GM18519 (cell line): ENCODE results near the gene SYT3.
"Not testable (repeated sequence)": the region's sequence is repeated elsewhere in the genome, so short reads cannot be mapped to it uniquely, and the experiment has no call there.

Experiments used
- ATAC-seq: cut with Tn5 transposase; IDR thresholded peaks from one replicate; pipeline ENCODE4 v1.9.1; 2021; ENCODE audit warnings: mild to moderate bottlenecking, moderate library complexity; ENCODE audit not compliant: unreplicated experiment, low FRiP score

SYT3 gene

DNA sequence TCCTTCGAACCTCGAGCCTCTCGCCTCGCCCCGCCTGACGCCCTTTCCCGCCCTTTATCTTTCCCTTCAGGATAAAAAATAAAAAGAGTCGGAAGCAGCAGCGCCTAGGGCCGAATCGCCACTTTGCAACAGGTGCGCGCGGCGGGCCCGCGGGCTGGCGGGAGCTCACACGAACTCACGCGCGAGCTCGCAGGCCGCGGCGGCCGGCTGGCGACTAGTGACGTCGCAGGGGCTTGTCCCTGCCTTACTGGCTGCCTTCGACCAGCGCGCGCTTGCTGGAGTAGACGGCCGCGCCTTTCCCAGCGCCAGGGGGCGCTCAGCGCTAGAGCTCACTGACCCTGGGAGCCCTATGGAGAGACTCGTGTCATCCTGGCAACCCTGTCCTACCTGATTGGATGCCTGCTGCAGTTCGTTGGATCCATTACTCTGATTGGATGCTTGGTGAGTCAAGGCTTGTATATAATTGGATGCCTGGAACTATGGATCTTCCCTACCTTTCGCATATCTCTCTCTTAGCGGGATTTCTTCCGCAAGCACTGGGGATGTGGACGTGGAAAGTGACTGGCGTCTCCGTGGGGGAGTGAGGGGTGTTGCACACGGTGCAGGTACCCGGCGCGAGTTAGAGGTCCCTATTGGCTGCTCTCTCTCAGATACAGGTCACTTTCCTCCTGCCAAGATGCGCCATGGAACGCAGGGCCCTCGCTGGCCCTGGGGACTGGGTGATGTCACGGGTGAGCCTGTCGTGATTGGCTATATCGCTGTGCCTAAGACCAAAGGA is 33.4 kb downstream of the SYT3 start:
- ATAC-seq: not testable (repeated sequence)

DNA sequence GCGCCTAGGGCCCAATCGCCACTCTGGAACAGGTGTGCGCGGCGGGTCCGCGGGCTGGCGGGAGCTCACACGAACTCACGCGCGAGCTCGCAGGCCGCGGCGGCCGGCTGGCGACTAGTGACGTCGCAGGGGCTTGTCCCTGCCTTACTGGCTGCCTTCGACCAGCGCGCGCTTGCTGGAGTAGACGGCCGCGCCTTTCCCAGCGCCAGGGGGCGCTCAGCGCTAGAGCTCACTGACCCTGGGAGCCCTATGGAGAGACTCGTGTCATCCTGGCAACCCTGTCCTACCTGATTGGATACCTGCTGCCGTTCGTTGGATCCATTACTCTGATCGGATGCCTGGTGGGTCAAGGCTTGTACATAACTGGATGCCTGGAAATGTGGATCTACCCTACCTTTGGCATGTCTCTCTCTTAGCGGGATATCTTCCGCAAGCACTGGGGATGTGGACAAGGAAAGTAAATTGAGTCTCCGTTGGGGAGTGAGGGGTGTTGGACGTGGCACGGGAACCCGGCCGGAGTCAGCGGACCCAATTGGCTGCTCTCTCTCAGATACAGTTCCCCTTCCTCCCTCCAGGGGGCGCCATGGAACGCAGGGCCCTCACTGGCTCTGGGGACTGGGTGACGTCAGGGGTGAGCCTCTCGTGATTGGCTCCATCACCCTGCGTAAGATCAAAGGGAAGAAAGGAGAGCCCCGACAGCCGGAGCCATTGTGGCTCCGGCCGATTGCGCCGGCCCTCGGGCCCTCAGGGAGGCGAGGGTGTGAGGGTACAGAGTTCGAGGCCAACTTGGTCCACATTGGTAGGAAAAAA is 35.2 kb downstream of the SYT3 start:
- ATAC-seq: not testable (repeated sequence)

DNA sequence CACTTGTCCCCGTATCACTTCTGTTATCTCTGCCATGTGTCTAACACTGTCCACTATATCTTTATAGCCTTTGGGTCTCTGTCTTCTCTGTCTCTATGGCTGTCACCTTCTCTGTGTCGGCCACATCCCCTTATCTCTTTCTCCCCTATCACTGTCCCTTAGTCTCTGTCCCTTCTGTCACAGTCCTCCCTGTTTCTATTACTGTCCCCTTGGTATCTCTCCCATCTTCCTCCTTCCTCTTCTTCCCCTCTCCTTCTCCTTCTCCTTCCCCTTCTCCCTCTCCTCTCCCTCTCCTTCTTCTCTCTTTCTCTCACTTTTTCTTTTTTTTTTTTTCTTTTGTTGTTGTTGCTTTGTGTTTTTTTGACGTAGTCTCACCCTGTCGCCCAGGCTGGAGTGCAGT is 36.7 kb downstream of the SYT3 start:
- no peak for ATAC-seq

DNA sequence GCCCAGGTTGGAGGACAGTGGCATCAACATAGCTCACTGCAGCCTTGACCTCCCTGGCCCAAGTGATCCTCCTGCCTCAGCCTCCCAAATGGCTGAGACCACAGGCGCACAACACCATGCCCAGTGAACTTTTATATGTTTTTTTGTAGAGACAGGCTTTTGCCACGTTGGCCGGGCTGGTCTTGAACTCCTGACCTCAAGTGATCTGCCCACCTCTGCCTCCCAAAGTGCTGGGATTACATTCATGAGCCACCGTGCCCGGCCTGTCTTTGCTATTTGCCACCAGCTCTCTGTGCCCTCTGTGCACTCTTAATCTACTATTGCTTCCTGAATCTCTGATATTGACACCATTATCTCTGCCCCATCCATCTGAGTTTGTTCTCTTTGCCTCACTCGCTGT is 37.2 kb downstream of the SYT3 start:
- no peak for ATAC-seq

DNA sequence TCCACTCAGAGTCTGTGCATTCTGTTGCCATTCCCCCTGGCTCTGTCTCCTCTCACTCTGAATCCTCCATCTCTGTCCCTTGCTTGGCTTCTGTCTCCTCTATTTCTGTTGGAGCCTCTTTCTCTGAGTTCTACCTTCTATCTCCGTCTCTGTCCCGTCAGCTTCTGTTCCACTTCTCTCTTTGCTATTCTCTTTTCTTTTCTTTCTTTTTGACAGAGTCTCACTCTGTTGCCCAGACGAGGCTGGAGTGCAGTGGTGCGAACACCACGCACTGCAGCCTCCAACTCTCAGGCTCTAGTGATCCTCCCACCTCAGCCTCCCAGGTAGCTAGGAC is 37.6 kb downstream of the SYT3 start:
- ATAC-seq: no peak

DNA sequence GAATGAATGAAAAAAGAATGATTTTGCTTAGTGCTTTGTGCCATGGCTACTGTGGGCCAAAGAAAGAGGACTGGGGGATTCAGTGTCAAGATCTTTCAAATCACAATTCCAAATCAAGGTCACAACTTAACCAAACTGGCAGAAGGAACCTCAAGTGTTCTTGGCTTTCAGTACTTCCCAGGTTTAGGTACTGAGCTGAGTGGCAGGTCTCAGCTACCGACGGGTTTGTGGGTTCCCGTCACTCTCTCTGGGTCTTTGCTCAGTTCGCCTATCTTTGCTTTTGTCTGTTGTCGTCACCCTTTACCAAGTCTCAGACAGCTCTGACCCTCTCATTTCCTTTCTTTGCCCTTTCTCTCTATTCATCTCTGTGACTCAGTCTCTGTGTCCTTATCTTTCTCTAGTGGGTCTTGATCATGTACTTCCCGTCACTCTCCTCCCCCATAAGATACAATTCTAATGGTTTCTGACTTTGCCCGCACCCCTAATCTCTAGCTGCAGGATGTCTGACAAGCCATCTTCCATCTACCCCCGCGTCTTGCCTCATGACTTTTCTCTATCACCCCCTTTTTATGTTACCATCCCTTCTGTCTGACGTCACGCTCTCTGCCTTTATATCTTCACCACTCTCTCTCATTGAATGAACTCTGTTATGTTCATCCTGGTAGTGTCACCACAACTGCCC is 38.1 kb downstream of the SYT3 start:
- ATAC-seq: no peak

DNA sequence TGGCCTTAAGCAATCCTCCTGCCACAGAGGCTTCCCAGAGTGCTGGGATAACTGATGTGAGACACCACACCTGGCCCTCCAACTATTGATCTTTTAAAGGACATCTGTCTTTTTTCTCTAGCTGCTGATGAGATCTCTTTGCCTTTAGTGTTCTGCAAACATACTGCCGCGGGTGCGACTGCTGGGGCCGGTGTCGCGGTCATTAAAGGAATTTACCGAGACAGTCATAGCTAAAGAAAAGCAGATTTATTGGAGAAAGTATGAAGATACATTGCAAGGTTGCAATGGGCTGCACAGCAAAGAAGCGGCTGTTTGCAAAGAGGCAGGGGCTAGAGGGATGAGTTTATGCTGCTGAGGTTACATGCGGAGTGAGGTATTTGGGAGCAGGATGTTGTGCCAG is 40.3 kb downstream of the SYT3 start:
- ATAC-seq: no peak

DNA sequence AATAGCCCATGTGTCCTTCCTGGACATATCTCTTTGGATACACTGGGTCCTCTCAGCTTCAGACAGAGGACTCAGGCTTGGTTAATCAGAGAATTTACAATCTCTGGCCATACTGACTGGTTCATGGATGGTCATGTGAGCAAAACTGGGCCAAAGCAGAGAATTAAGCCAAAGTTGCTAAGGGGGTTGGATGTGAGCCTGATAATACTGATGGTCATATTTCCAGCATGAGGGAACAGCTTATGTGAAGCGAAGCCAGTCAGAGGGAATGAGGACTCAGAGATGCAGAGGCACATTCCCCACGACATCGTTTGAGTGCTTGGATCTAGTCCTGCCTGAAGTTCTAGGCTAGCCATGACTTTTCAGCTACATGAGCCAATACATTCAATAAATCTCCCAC is 49.5 kb downstream of the SYT3 start:
- no peak for ATAC-seq

DNA sequence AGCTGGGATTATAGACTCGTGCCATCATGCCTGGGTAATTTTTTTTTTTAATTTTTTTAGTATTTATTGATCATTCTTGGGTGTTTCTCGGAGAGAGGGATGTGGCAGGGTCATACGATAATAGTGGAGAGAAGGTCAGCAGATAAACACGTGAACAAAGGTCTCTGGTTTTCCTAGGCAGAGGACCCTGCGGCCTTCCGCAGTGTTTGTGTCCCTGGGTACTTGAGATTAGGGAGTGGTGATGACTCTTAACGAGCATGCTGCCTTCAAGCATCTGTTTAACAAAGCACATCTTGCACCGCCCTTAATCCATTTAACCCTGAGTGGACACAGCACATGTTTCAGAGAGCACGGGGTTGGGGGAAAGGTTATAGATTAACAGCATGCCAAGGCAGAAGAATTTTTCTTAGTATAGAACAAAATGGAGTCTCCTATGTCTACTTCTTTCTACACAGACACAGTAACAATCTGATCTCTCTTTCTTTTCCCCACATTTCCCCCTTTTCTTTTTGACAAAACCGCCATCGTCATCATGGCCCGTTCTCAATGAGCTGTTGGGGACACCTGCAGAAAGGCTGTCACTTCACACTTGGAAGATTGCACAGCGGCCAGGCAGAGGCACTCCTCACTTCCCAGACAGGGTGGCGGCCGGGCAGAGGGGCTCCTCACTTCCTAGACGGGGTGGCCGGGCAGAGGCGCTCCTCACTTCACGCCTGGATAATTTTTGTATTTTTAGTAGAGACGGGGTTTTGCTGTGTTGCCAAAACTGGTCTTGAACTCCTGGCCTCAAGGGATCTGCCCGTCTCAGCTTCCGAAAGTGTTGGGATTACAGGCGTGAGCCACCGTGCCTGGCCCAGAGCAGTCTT is 57.7 kb downstream of the SYT3 start:
- not testable (repeated sequence) for ATAC-seq

DNA sequence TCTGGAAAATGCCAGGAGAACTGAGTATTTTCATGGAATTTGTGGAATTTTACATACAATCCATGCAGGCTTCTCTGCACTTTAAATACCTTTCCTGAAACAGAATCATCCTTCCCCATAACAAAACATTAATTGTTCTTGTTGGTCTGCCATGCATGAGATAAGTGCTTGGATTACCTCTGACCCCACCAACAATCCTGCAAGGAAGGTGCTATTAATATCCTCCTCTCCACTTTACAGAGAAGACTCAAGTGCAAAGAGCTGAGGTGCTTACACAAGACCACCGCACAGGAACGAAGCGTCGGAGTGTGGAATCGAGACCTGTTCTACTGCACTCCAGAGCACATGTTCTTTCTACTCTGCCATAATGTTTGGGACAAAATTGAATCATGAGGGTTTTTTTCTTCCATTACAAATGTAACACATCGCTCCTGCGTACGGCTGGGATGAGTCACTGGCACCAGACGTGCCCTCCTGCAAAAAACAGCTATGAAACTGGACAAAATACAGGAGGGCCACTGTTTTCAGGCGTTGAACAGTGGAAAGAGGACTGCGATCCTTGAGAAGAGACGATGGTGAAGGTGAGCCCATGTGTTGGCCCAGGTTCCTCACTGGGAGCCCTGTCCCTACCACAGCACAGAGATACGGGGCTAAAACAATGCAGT is 58.6 kb downstream of the SYT3 start:
- ATAC-seq: no peak

DNA sequence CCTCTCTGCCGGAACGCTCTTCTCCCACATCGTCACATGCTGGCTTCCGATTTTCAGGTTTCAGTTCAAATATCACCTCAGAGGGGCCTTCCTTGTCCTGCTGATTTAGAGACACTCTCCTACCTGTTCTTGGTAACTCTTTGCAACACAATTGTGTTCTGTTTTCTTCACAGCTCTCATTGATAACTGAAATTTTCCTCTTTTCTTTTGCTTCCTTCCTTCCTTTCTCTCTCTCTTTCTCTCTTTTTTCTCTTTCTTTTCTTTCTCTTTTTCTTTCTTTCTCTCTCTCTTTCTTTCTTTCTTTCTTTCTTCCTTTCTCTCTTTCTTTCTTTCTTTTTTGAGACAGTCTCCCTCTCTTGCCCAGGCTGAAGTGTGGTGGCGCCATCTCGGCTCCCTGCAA is 59.4 kb downstream of the SYT3 start:
- no peak for ATAC-seq

DNA sequence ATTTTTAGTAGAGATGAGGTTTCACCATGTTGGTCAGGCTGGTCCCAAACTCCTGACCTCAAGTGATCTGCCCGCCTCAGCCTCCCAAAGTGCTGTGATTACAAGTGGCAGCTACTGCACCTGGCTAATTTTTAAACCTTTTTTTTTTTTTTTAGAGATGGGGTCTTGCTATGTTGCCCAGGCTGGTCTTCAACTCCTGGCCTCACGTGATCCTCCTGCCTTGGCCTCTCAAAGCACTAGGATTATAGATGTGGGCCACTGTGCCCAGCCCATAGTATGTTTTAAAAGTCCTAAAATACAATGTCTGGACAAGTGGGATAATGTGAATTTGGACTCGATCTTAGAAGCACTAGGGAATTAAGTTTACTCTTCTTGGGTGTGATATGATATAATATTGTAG is 62.9 kb downstream of the SYT3 start:
- ATAC-seq: not testable (repeated sequence)

DNA sequence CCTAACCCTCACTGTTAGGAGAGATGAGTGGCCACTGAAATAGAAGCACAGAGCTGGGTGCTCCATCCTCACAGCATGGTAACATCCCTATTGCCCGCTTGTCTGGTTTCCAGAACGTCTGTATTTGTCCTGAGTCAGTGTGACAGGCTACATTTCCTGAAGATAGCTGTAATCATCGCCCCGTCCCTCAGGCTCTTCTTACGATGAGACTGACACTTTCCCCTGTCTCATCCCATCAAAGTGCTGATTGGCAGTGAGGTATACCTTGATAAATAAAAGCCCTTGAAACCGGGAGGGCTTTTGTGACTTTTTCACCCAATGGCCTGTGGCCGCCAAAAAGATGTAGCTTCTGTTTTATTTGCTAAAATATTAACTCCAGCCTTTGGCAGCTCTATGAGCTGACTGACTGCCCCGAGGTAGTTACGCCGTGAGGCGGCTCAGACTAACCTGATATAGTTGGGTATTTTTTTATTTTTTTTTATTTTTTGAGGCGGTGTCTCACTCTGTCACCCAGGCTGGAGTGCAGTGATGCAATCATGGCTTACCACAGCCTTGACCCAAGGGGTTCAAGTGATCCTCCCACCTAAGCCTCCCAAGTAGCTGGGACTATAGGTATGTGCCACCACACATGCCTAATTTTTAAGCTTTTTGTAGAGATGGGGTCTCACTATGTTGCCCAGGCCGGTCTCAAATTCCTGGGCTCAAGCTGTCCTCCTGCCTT is 65.8 kb downstream of the SYT3 start:
- ATAC-seq: no peak
